Aorta (tissue), 5 donors: ENCODE results near the gene C18orf63. TPM values are rescaled to one million over a fixed set of nuclear protein-coding genes. Genes with fewer than 3 reads are reported as not detected.
A peak's percentile ranks its signal among the peaks of the same experiment; 100 is the strongest.

Experiments used
- ATAC-seq: fragments of 200-7000 bp; cut with Tn5 transposase; one replicate; pipeline ENCODE4 v1.9.1; 2022; ENCODE audit warnings: moderate library complexity; ENCODE audit not compliant: low FRiP score
- DNase-seq, 2 donors: peaks; one replicate each; pipeline ENCODE4 v3.0.0-alpha.2; 2020
- H3K27ac ChIP-seq, 2 donors: one replicate each; pipeline ENCODE4 v1.5.1; 2013; ENCODE audit warnings: low read length in 2 of 2, mild to moderate bottlenecking in 2 of 2, moderate library complexity in 2 of 2, control low read depth in 1 of 2, inconsistent platforms in 1 of 2, low read depth in 1 of 2
- H3K27me3 ChIP-seq, 2 donors: one replicate each; pipeline ENCODE4 v1.6.1; 2013; ENCODE audit warnings: control low read depth in 1 of 2, low read length in 1 of 2, mild to moderate bottlenecking in 1 of 2, moderate library complexity in 1 of 2; ENCODE audit not compliant: insufficient read depth in 2 of 2, control insufficient read depth in 1 of 2
- H3K36me3 ChIP-seq, 2 donors: one replicate each; pipeline ENCODE4 v1.6.1; 2013; ENCODE audit warnings: control low read depth in 1 of 2, low read length in 1 of 2, mild to moderate bottlenecking in 1 of 2; ENCODE audit not compliant: insufficient read depth in 2 of 2, control insufficient read depth in 1 of 2
- H3K4me1 ChIP-seq, 2 donors: one replicate each; pipeline ENCODE4 v1.6.1; 2013; ENCODE audit warnings: low read length in 2 of 2, control low read depth in 1 of 2, mild to moderate bottlenecking in 1 of 2, moderate library complexity in 1 of 2; ENCODE audit not compliant: insufficient read depth in 2 of 2, control insufficient read depth in 1 of 2
- H3K4me3 ChIP-seq, 2 donors: one replicate each; pipeline ENCODE4 v1.5.1; 2013; ENCODE audit warnings: low read length in 2 of 2, control low read depth in 1 of 2, mild to moderate bottlenecking in 1 of 2
- H3K9me3 ChIP-seq: one replicate; pipeline ENCODE4 v1.6.1; 2013; ENCODE audit warnings: mild to moderate bottlenecking, low read length; ENCODE audit not compliant: control insufficient read depth
- WGBS, 2 donors: extraction: QIAGEN DNeasy Blood & Tissue Kit; methylation state at CpG; one replicate each; pipeline ENCODE4 v1.1.7; 2013; 5-methylcytosine and 5-hydroxymethylcytosine counted together
- intact Hi-C, 2 donors: fragments of 100-400 bp; cut with DNase I; formaldehyde crosslinking; loops; one replicate each; pipeline versions ENCODE4 v1.14.2 to v1.15.0; 2022
- polyA plus RNA-seq, 2 donors: library from polyadenylated mRNA; stranded (reverse); fragments of 200-250 nt; gene quantifications; one replicate each; pipeline ENCODE4 v1.2.3, GENCODE V29; 2013
- total RNA-seq, 2 donors: library from RNA; stranded (reverse); fragmentation: NEBNext Ultra II Directional; extraction: Animal tissue kit (Norgen Biotek cat#: 25700); gene quantifications; one replicate each; pipeline ENCODE4 v1.2.1, GENCODE V29; 2021
- donor health status: healthy with polysubstance abuse.
- donor health status: Bipolar disorder and iron deficiency.
- donor health status: DM: no; HTN: no; CAD: no.
- donor health status: DM: no; HTN: no; CAD: no.
- donor health status: DM: yes; HTN: yes; CAD: no.

Gene C18orf63
- total and polyA plus RNA-seq, 4 donors = not detected

DNA sequence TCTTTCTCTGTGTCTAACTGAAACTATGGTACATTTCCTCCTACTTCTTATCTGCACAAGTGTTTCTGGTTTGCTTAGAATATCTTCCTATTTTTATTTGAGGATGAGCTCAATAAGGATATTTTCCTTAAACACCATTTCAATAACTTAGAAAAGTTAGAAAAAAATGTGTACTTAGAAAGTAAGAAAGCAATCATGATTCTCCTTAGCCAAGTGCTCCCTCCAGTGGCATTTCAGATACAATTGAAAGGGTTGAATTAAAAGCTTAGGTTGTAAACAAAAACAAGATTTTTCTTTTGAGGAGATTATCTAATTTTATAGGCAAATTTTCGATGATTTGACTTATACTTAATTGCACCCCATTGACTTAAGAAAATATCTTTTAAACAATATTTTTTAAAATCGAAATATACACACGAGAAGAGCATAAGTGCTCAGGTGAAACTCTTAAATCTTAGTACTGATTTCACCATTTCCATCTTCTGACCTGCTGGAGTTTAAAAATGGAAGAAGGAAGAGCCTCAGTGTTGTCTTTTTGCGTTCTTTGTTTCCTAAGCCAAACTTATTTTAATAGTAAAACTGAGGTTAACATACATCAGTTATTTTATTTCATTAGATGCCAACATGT lies 26.9 kb downstream of the C18orf63 start:
- intact Hi-C loops = loop anchor here (1.0 to 2.0 kb wide), 2 partner anchors 146 to 148 kb away; no protein-coding TSS in a partner anchor
- DNase-seq = no peak
- H3K4me1 ChIP-seq = no peaks in the 10 kb centered on the region
- H3K27ac ChIP-seq = no peak overlapping the region
- 11 to 14% methylated on average over 4 of the region's 4 CpGs for WGBS, 2 donors
- ATAC-seq = no peak
- H3K9me3 ChIP-seq = no peaks in the 10 kb centered on the region
- no peaks in the 10 kb centered on the region for H3K36me3 ChIP-seq
- H3K4me3 ChIP-seq = no peak overlapping the region
- H3K27me3 ChIP-seq = no peaks in the 10 kb centered on the region

DNA sequence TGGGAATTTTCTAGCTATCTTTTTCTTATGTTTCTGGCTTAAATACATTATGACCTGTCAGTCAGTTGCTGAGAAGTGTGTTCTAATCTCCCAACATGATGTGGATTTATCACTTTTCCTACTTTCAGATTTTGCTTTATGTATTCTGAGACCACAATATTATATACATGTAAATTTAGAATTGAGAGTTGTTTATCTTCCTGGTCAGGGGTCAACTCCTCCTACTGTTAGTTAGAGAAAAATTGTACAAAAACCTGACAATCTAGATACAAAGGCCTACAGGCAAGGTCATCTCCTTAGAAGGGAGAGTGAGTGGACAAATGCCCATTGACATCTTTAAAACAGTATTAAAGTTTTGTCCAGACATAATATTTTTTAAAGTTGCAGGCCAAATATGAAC lies 30.6 kb downstream of the C18orf63 start:
- ATAC-seq (no peak), DNase-seq (no peak)
- Histone ChIP-seq H3K27ac (no peak overlapping the region), H3K4me1 (no peaks in the 10 kb centered on the region), H3K27me3 (no peaks in the 10 kb centered on the region), H3K4me3 (no peak overlapping the region), H3K36me3 (no peaks in the 10 kb centered on the region), H3K9me3 (no peaks in the 10 kb centered on the region)
- intact Hi-C loops = no loop called here

DNA sequence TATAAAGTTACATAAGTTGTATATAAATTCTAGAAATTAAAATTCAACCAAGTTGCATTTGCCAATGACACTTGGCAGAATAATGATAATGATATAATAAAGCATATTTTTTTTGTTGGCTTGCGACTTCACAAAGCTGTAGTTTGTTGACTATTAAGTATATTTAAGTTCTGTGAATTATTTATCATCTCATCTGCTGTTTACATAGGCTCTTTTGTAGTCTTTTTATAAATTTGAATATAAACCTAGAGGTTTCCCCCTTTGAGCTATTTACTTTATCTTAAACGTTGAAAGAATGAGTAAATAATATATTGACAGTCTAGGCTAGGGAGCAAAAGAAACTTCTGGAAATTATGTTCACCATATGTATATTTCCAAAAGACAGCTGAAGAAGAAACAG lies 32.9 kb downstream of the C18orf63 start:
- ATAC-seq (no peak), DNase-seq (no peak)
- Histone ChIP-seq H3K4me1 (no peaks in the 10 kb centered on the region), H3K27me3 (no peaks in the 10 kb centered on the region), H3K9me3 (no peaks in the 10 kb centered on the region), H3K4me3 (no peak overlapping the region), H3K27ac (no peak overlapping the region), H3K36me3 (no peaks in the 10 kb centered on the region)
- intact Hi-C loops = no loop called here
- WGBS, 2 donors = 73 to 77% methylated on average over 2 of the region's 2 CpGs

DNA sequence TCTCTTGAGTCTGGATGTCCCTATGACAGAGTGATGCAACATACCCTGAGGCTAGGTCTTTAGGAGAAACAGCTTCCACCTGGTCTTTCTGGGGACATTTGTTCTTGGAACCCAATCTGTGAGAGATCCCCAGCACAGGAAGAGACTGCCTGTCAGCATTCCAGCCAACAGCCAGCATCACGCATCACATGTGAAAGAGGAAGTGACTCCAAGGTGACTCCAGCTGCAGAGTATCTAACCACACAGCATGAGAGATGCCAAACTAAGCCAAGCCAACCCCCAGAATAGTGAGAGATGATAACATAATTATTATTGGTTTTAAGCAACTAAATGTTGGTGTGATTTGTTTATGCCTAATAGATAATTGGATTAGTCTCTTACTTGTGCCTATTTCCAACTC lies 35.7 kb downstream of the C18orf63 start:
- DNase-seq = no peak
- Histone ChIP-seq H3K36me3 (no peaks in the 10 kb centered on the region), H3K27me3 (no peaks in the 10 kb centered on the region), H3K27ac (no peak overlapping the region), H3K4me1 (no peaks in the 10 kb centered on the region), H3K4me3 (no peak overlapping the region), H3K9me3 (no peaks in the 10 kb centered on the region)
- intact Hi-C loops = loop anchor here (5.0 kb wide), 3 partner anchors 126 to 201 kb away; no protein-coding TSS in a partner anchor
- ATAC-seq = no peak
- WGBS, 2 donors = 58 to 72% methylated on average over 1 of the region's 1 CpG

DNA sequence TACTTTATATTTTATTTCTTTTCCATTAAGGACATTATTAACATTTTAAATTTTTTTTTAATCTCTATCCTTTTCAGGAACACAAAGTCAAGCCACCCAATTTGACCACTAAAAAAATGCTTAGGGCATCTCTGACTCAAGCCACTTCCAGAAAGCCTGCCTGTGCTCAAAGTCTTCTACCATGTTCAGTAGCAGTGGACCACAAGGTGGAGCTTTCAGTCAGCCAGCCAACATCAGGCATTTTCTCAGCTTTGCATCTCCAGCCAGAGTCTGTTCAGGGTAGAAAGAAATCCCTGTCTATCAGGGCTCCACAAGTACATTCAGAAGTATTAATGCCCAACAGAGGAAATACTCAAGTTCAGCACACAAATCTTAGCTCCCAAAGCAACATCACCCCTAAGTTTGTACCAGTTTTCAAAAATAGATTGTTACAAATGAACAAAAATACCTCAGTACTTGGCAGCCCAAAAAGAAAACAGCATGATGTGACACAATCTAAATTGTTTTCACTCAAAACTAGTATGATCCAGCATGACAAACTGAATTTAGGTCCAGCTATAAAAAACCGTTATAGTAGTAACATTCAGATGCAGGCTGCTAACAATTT lies 37.6 kb downstream of the C18orf63 start:
- no peaks in the 10 kb centered on the region for H3K36me3 ChIP-seq
- H3K4me3 ChIP-seq = no peak overlapping the region
- no peak overlapping the region for H3K27ac ChIP-seq
- 8% methylated on average over 1 of the region's 1 CpG for WGBS, 2 donors
- no peaks in the 10 kb centered on the region for H3K9me3 ChIP-seq
- DNase-seq (peak in 1 of 2 donors; percentile 70), ATAC-seq (peak; percentile 91)
- no peaks in the 10 kb centered on the region for H3K4me1 ChIP-seq
- no peaks in the 10 kb centered on the region for H3K27me3 ChIP-seq
- intact Hi-C loops = loop anchor here (2.0 to 5.0 kb wide), 4 partner anchors 124 to 199 kb away; partner anchors contain the start of gene CNDP2 (in 1 of the 2)

DNA sequence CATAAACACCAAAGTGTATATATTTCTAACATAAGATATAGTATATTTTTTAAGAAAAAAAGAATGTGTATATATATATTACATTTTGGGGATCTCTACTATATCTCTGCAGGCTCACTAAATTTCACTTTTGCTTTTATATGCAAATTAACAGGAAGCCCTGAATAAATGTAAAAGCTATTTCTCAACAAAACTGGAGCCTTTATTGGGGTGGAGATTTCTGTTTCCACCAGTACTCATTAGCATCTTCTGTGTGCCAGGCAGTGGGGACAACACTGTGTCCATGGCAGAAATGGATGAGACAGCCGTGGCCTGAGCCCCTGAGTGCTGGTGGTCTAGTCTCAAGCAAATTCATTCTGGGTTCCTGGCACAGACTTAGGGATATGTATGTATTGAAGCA lies 41.3 kb downstream of the C18orf63 start:
- no peaks in the 10 kb centered on the region for H3K27me3 ChIP-seq
- no peaks in the 10 kb centered on the region for H3K36me3 ChIP-seq
- intact Hi-C loops = loop anchor here in 1 of 2 donors (2.0 kb wide), 1 partner anchor 22 kb away; no protein-coding TSS in a partner anchor
- no peak for DNase-seq
- H3K4me1 ChIP-seq = no peaks in the 10 kb centered on the region
- H3K4me3 ChIP-seq = no peak overlapping the region
- no peak for ATAC-seq
- 89 to 94% methylated on average over 1 of the region's 1 CpG for WGBS, 2 donors
- no peak overlapping the region for H3K27ac ChIP-seq
- no peaks in the 10 kb centered on the region for H3K9me3 ChIP-seq

DNA sequence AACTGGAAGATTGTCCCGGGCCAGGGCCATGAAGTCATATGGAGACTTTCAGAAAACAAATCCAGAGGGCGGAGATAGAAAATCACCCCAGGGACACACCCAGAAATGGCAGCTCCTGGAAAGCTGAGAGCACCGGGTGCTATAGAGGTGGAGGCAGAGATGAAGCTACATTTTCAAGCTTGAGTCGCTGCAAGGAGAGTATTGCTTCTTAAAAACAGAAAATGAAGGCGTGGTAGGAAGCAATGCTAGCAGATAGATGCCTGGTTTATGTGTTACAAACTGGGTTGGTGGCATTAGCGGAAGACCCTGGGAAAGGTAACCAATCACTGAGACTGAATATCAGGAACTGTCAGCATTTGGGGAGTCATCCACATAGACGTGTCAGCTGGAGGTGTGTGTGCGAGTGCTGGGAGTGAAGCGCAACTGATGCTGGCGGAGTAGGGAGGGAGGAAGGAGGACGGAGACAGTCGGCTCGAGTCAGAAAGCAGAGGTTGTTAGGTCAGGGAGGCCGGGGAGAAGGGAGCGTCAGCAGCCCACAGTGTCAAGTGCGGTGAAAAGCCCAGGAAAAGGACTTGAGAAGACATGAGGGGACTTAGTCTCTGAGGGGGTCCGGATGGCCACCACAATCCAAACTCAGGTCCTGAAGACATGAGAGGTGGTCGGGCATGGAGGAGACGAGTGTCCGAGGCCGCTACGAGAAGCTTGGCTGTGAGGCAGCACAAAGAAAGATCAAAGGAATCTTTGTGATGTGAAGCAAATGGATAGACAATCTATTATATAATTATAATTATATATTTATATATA lies 45.4 kb downstream of the C18orf63 start:
- Histone ChIP-seq H3K36me3 (no peaks in the 10 kb centered on the region), H3K4me1 (no peaks in the 10 kb centered on the region), H3K27ac (no peak overlapping the region), H3K4me3 (no peak overlapping the region), H3K27me3 (no peaks in the 10 kb centered on the region), H3K9me3 (no peaks in the 10 kb centered on the region)
- DNase-seq = no peak
- ATAC-seq = no peak
- 89 to 90% methylated on average over 22 of the region's 22 CpGs for WGBS, 2 donors
- intact Hi-C loops = no loop called here

DNA sequence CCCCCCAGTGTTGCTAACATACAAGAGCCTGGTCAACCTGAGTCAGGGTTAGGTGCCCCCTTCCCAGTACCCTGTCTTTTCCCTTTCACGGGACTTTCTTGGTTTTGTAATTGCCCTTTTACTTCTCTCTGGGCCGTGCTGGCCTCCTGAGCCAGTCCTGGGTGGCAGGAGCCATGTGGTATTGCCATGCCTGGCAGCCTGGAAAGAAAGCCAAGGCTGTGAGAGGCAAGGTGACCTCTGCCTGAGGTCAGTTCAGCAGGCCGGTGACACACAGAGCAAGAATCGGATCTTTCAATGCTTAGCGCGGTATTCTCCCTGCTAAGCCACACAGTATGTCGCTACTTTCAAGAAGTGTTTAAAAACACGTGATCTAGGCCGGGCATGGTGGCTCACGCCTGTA lies 52.3 kb downstream of the C18orf63 start:
- 96 to 98% methylated on average over 10 of the region's 10 CpGs for WGBS, 2 donors
- no peaks in the 10 kb centered on the region for H3K9me3 ChIP-seq
- H3K27ac ChIP-seq = no peak overlapping the region
- no peak for DNase-seq
- no peaks in the 10 kb centered on the region for H3K27me3 ChIP-seq
- intact Hi-C loops = no loop called here
- no peak overlapping the region for H3K4me3 ChIP-seq
- no peaks in the 10 kb centered on the region for H3K4me1 ChIP-seq
- no peaks in the 10 kb centered on the region for H3K36me3 ChIP-seq
- no peak for ATAC-seq
